Fibroblast of the conjunctiva (primary cell): Measurements from ENCODE around the gene TMEM131.

Experiments used
- DNase-seq: peaks from one replicate; pipeline ENCODE4 v3.0.0-alpha.2; 2010; ENCODE audit warnings: low read depth

The TMEM131 gene

DNA sequence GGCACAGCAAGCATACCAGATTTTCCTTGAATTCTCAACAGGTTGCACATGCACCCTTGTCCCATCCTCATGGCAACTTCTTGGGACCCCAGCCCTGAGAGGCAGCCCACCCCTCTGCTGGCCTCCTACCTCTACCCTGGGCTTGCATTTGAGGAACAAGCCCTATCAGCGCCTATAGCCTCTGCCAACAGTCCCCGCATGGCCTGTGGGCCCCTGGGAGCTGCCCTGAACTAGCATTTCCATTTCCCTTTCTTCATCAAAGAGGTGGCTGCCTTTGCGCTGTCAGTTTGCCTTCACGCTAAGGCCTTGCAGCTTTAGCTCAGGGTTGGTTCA is 287.7 kb downstream of the TMEM131 start:
- no peak for DNase-seq

DNA sequence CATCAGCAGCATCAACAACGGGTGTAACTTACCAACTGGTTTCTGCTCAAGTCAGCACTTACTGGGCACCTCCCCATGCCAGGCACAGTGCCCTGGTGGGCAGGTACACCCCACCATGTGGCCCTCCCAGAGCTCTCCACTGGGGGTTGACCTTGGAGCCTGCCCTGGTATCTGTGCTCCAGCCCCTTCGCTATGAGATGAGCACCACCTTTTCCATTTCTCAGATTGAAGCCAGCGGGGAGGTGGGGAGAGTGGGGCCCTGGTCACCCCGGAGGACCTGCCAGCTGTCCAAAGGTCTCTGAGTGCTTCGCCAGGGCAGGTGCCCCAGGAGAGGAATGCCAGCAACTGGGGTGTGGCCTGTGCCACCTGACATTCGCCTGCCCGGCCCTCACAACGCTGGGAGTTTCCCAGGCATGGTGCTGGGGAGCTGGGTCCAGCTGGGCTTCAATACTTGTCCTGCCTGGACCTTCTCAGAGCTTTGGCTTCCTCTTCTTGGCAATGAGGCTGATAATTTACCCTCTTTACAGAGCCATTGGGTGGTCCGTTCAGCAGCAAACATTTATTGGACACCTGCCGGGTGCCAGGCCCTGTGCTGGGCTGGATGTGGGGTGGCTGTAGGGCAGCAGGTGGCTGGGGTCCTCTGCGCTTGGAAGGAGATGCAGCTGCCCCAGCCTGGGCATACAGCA is 288.2 kb downstream of the TMEM131 start:
- no peak for DNase-seq

DNA sequence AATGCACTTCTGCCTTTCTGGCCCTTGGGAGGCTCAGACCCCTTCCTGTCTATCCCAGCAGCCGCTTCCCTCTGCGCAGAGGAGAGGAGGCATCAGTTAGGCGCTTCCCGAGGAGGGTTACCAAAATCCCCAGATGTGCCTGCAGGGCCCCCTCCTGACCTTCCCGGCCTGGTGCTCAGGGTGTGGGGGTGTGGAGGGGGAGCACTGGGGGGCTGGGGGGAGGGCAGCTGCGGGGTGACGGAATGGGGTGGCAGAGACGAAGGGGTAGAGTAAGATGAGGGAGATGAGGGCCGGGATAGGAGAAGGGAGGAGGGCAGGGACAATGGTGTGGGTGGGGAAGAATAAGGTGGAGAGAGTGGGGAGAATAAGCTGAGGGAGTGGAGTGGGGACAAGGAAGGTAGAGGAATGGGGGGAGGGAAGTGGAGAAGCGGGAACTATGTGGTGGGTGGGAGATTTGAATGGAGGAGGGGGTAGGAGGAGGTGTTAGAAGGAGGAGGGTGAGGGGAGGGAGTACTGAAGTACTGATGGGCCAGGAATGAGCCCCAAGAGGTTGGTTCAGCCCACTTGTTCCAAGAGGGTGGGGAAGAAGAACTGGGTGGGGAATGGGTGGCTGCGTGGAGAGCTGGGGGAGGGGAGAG is 288.9 kb downstream of the TMEM131 start:
- no peak for DNase-seq
